Measurements from ENCODE around the gene SUPT7L.
A peak's percentile ranks its signal among the peaks of the same experiment; 100 is the strongest.
"Not testable (repeated sequence)": the region's sequence is repeated elsewhere in the genome, so short reads cannot be mapped to it uniquely, and the experiment has no call there.

The SUPT7L gene

DNA sequence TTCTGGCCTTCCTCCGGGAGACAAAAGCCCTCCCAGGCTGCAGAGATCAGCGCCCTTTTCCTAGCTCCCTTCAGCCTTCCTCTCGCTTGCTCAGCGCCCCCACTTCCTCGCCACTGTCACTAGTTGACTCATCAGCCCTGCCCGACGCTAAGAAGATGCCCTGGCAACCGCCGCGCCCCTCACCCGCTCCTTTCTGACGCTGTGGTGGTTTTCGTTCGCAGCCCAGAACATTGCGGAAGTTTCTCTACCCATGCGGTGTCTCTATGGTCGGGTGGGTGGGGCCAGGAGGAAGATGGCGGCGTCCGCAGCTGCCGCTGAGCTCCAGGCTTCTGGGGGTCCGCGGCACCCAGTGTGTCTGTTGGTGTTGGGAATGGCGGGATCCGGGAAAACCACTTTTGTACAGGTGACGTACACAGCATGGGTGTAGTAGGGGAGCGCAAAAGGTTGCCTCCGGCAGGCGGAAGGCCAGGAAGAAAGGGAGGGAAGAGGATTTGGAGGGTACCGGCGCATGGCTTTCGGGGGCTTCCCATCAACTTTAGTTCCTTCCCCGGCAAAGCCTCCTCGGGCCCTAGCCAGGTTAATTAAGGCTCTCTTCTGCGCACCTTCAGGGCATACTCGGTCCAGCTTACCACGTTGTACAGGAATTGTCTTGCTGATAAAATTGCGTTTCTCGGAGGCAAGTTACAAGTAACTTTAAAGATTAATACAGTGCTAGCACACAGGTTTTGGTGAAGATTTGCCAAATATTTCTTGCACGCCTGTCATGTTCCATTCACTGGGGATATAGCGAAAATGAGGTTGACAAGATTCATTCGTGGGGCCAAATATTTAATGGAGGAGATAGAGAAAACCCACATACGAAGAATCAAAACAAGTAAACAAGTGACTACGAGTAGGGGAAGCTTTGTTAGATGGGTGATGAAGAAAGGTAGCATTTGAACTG, 34.4 kb downstream of the SUPT7L start, which contains the start of the genes CCDC121 and GPN1:
TSS of gene CCDC121 (minus strand) at position 246 of the 943 bp plus-strand sequence. CDS start 1,213 bp downstream, outside the sequence.
TSS of gene GPN1 (plus strand) at position 284 of the 943 bp plus-strand sequence. CDS start at position 293, 9 bp downstream.
- DNase-seq (ENCODE audit: extremely low read depth, insufficient read length), result peak; percentile 90
- Histone ChIP-seq H3K36me3 (ENCODE audit: control insufficient read depth, insufficient read depth, low read length) (peaks cover 3% of the 10 kb centered on the region), H3K4me3 (replicated peaks; ENCODE audit: low read depth, low read length) (peak within 1 kb of the TSS; percentile 80), H3K27me3 (replicated peaks; ENCODE audit: control insufficient read depth, insufficient read depth, low read length) (no peaks in the 10 kb centered on the region)
- TF ChIP-seq, protein P1, sequence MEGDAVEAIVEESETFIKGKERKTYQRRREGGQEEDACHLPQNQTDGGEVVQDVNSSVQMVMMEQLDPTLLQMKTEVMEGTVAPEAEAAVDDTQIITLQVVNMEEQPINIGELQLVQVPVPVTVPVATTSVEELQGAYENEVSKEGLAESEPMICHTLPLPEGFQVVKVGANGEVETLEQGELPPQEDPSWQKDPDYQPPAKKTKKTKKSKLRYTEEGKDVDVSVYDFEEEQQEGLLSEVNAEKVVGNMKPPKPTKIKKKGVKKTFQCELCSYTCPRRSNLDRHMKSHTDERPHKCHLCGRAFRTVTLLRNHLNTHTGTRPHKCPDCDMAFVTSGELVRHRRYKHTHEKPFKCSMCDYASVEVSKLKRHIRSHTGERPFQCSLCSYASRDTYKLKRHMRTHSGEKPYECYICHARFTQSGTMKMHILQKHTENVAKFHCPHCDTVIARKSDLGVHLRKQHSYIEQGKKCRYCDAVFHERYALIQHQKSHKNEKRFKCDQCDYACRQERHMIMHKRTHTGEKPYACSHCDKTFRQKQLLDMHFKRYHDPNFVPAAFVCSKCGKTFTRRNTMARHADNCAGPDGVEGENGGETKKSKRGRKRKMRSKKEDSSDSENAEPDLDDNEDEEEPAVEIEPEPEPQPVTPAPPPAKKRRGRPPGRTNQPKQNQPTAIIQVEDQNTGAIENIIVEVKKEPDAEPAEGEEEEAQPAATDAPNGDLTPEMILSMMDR (IDR thresholded peaks at IDR 0.05; ENCODE audit: insufficient read depth, low read length, poor library complexity, severe bottlenecking), result no peak

DNA sequence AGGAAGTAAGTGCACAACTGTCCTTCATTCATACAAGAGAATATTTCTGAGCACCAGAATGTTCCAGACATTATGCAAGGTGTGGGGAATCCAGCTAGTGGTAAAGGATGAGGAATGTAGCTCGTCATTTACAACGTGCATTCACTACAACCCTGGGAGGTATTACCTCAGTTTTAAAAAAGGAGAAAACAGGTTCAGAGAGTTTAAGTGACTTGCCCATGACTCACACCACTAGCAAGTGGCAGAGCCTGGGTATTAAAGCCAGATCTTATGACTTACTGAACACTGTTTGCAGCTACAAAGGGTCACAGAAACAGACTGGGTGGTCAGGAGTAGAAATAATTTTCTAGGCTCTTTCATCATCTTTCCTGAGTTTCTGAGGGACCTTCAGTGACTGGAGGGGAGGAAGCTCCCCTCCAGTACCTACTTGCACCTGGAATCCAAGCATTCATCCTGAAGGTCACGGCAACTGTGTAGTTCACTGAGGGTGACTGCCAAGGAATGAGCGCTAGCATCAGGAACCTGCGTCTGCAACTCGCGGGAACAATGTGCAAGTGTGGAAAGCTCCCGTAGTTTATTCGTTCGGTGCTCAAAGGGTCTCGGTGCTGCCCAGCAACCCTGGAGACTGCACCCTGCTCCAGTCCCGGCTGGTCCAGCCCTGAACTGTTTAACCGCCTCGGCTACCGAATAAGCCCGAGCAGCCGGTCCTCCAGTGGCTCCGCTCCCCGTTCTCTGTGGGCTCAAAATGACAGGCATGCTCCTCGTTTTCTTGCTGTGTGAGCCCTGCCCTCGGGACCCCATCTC, 35.2 kb downstream of the SUPT7L start:
- Histone ChIP-seq H3K27me3 (replicated peaks; ENCODE audit: control insufficient read depth, insufficient read depth, low read length) (no peaks in the 10 kb centered on the region), H3K36me3 (ENCODE audit: control insufficient read depth, insufficient read depth, low read length) (peaks cover 5% of the 10 kb centered on the region), H3K4me3 (replicated peaks; ENCODE audit: low read depth, low read length) (peak overlapping the region; percentile 80)
- DNase-seq (ENCODE audit: extremely low read depth, insufficient read length), result no peak
- TF ChIP-seq, protein P1 (IDR thresholded peaks at IDR 0.05; ENCODE audit: insufficient read depth, low read length, poor library complexity, severe bottlenecking), result no peak

GRCh38 chr2:27626921-27627320, 36.5 kb downstream of the SUPT7L start:
- DNase-seq (ENCODE audit: extremely low read depth, insufficient read length); H3K36me3 ChIP-seq (ENCODE audit: control insufficient read depth, insufficient read depth, low read length); H3K27me3 ChIP-seq (replicated peaks; ENCODE audit: control insufficient read depth, insufficient read depth, low read length); H3K4me3 ChIP-seq (replicated peaks; ENCODE audit: low read depth, low read length): not testable (repeated sequence)

DNA sequence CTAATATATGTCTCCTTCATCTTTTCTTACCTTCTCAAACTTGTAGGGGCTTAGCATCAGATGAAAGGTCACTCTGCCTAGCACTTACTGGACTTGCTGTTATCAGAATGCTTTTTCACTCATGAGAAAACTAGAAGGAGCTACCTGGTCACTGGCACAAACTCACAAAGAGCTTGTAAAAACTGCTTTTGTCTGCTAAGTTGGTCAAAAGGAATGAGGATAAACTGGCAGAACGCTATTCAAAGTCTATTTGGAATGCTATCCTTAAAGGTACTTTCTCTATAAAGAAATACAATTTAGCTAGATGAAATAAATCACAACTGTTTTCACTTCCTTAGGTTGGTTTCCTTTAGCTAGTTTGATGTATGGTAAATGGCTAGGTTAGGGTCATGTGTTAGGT, 37.1 kb downstream of the SUPT7L start:
- H3K27me3 ChIP-seq (replicated peaks; ENCODE audit: control insufficient read depth, insufficient read depth, low read length); H3K4me3 ChIP-seq (replicated peaks; ENCODE audit: low read depth, low read length); DNase-seq (ENCODE audit: extremely low read depth, insufficient read length); H3K36me3 ChIP-seq (ENCODE audit: control insufficient read depth, insufficient read depth, low read length): not testable (repeated sequence)

DNA sequence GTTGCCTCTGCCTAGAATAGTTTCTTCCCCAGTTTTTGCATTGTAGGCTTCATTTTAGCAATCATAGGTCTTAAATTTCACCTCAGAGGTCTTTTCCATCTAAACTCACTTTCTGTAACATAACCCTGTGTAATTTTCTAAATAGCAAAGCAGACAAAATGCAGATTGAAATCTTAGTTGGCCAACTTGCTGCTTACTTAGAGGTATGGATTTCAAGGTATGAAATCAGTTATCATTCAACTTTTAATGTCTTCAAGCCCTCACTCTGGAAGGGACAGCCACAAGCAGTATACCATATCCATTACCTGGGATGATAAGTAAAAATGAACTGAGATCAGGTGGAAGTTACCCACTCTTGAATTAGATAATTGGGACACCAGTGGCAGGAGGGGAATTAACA, 38.5 kb downstream of the SUPT7L start:
- TF ChIP-seq, protein P1 (IDR thresholded peaks at IDR 0.05; ENCODE audit: insufficient read depth, low read length, poor library complexity, severe bottlenecking), result no peak
- H3K36me3 ChIP-seq (ENCODE audit: control insufficient read depth, insufficient read depth, low read length), result peaks cover 2% of the 10 kb centered on the region
- H3K27me3 ChIP-seq (replicated peaks; ENCODE audit: control insufficient read depth, insufficient read depth, low read length), result no peaks in the 10 kb centered on the region
- no peak overlapping the region for H3K4me3 ChIP-seq (replicated peaks; ENCODE audit: low read depth, low read length)
- no peak for DNase-seq (ENCODE audit: extremely low read depth, insufficient read length)

GRCh38 chr2:27622921-27623384, 40.5 kb downstream of the SUPT7L start:
- Histone ChIP-seq H3K4me3 (replicated peaks; ENCODE audit: low read depth, low read length) (no peak overlapping the region), H3K36me3 (ENCODE audit: control insufficient read depth, insufficient read depth, low read length) (peaks cover 2% of the 10 kb centered on the region), H3K27me3 (replicated peaks; ENCODE audit: control insufficient read depth, insufficient read depth, low read length) (no peaks in the 10 kb centered on the region)
- TF ChIP-seq, protein P1 (IDR thresholded peaks at IDR 0.05; ENCODE audit: insufficient read depth, low read length, poor library complexity, severe bottlenecking), result no peak
- DNase-seq (ENCODE audit: extremely low read depth, insufficient read length), result no peak
